UCSD-AML1 (cell line): Measurements from ENCODE around the gene CCDC3.

ENCODE experiments used
- DNase-seq: peaks from one replicate; lab custom pipeline; 2025; ENCODE audit not compliant: unreplicated experiment; lab: John Stamatoyannopoulos, UW

Gene CCDC3

DNA sequence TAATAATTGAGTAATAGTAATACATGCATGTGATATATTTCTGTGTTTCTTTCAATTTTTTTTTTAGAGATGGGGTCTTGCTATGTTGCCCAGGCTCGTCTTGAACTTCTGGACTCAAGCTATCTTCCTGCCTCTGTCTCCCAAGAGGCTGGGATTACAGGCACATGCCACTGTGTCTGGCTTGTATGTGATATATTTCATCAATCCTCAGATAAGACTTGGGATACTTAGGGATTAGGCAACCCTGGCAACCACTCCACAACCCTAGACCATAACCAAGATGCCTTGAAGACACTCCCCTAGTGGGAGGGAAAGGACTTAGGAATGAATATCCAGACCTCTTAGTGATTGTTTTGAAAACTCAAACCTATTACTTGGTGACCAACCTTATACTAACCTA is 154.8 kb downstream of the CCDC3 start:
- DNase-seq = no peak
